T-helper 9 cell (primary cell): ENCODE measurements around the gene GARRE1.
"Not testable (repeated sequence)": the region's sequence is repeated elsewhere in the genome, so short reads cannot be mapped to it uniquely, and the experiment has no call there.

Experiments
- DNase-seq: peaks from one replicate; pipeline ENCODE4 v3.0.0-alpha.2; 2020

Gene GARRE1

GRCh38 chr19:34260771-34261173 is 6.4 kb downstream of the GARRE1 start:
- DNase-seq: no peak

GRCh38 chr19:34261334-34262109 is 7.2 kb downstream of the GARRE1 start:
- DNase-seq: no peak

GRCh38 chr19:34263745-34264237 is 9.4 kb downstream of the GARRE1 start:
- no peak for DNase-seq

DNA sequence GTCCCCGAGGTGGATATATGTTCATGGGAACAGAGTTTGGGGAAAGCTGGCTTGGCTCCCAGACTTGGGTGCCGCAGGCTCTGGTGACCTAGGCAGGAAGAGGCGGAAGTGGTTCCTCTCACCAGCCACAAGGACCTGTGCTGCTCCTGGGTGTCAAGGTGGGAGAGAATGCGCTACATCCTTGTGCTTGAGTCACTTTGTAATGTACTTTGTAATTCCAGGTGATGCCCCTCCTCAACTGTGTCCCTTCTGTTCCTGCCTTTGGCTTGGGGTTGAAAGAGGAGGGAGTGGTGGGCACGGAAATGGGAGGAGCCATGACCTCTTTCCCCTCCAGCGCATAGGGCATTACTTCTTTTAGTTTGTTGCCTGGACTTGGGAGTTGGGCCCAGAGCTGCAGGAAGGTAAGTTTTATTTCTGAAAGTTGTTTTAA is 10.9 kb downstream of the GARRE1 start:
- no peak for DNase-seq

- no peak for DNase-seq
Observed at GRCh38 chr19:34269081-34269480, 14.7 kb downstream of the GARRE1 start.

- no peak for DNase-seq
Observed at GRCh38 chr19:34269489-34269888, 15.1 kb downstream of the GARRE1 start.

- DNase-seq: peak; percentile 58
Observed at GRCh38 chr19:34269968-34270621, 15.7 kb downstream of the GARRE1 start.

DNA sequence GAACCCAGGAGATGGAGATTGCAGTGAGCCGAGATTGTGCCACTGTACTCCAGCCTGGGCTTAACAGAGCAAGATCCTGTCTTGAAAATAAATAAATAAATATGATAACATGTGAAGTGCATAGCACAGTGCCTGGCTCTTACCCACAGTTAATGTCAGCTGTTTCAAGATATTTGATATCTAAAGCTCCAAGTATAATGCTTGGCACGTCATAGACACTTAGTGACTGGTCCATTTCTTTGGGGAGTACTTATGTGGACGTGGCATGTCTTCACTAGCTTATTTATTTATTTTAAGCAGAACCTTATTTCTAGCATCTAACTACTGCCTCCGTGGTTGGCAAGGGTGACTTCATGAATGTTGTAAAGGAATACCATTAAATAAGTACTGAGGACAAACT is 18.8 kb downstream of the GARRE1 start:
- DNase-seq: no peak

GRCh38 chr19:34274284-34274826 is 20.0 kb downstream of the GARRE1 start:
- DNase-seq: no peak

- DNase-seq: no peak
Observed at GRCh38 chr19:34274827-34275625, 20.7 kb downstream of the GARRE1 start.

- no peak for DNase-seq
Observed at GRCh38 chr19:34275705-34276104, 21.4 kb downstream of the GARRE1 start.

DNA sequence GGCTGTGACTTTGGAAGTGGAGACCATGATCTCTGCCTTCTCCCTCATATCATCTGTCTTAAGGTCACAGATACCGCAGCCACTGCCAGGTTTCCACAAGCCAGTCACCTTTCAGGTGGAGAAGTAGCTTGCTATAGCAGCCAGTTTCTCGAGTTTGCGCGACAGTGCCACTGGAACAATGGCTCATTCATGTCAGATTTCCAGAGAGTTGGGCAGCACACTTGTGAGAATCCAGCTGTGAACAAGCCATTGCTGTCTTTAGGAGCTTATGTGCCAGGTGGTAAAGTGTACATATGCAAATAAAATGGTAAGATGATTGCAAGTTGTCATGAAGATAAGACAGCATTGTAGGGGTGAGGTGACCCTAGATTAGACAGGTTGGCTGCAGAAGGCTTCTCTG is 22.3 kb downstream of the GARRE1 start:
- DNase-seq: no peak

- no peak for DNase-seq
Observed at GRCh38 chr19:34277244-34277643, 22.9 kb downstream of the GARRE1 start.

DNA sequence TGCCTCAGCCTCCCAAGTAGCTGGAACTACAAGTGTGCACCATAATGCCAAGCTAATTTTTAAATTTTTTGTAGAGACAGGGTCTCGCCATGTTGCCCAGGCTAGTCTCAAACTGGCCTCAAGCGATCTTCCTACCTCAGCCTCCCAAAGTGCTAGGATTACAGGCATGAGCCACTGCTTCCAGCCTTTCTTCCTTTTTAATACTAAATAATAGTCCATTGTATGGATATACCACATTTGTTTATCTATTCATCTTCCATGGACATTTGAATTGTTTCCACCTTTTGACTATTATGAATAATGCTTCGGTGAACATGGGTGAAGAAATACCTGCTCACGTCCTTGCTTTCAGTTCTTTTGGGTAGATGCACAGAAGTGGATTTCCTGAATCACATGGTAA is 24.4 kb downstream of the GARRE1 start:
- no peak for DNase-seq

- not testable (repeated sequence) for DNase-seq
Observed at GRCh38 chr19:34281444-34281843, 27.1 kb downstream of the GARRE1 start.

DNA sequence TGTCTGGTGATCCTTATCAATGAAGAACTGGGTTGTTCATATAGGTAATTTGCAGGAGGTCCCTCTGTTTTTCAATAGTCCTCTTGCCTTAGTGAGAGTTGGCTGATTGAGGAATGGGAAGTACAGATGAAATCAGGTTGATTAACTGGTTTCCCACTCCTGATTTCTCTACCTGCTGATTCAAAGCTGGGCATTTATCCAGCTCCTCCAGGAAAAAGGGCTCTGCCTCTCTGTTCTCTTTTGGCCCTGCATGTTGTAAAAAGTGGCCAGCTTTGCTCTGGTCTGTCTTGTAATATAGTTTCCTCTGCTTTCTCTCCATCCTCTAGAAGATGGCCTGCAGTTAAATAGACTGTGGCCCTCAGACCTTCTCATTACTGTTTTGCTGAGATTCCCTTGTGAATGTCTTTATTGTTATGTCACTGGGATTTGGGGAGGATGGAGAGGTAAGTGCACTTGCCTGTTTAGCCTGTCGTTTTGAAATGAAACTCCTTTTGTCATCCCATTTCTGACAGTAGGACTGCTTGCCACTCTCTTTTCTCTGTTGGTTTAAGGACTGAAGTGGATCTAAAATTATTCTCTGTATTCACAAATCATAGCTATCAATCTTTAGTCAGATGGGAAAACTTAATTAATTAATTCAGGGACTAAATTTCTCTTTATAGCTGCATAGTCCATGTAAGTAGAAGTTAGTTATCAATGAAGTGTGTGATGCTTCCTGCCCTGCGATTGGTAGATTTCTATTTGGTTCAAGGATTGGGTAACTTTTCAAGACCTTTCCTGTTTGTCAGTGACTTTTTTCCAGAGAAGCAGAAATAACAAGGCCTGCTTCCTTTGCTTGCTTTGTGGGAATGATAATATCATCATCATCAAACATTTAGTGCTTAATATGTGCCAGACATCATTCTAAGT is 28.5 kb downstream of the GARRE1 start:
- no peak for DNase-seq

GRCh38 chr19:34284505-34284904 is 30.2 kb downstream of the GARRE1 start:
- no peak for DNase-seq

DNA sequence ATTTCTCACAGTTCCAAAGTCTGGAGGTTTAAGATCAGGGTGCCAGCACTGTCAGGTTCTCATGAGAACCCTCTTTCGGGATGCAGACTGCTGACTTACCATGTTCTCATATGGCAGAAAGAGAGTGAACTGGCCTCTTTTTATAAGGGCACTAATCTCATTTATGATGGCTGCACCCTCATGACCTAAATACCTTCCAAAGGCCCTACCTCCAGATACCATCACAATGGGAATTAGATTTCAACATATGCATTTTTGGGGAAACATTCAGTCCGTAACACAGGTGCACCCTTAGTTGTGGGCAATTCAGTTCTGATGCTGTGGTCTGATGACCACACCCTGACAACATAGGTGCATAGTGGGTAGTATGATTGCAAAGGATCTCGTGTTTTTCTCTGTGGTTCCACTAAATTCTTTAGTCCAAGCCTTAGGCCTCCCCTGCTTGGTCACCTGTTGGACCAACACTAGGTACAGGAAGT is 33.3 kb downstream of the GARRE1 start:
- no peak for DNase-seq

DNA sequence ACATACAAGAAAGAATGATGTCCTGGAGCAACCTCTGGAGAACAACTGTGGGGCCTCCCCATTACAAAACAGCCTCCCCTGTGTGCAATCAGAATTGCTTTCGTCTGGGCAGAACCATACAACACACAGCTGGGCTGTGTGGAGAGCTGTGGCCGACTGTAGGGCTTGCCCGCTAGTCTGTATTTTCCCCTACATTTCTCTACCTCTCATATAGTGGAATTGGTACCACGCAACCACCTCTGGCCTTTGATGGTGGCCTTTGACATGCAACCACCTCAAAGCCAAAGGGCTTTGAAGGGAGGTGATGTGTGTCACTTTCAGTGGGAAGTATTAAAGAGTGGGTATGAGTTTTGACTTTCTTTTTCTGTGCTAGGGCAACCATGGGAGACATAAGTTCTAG is 34.0 kb downstream of the GARRE1 start:
- DNase-seq: no peak

DNA sequence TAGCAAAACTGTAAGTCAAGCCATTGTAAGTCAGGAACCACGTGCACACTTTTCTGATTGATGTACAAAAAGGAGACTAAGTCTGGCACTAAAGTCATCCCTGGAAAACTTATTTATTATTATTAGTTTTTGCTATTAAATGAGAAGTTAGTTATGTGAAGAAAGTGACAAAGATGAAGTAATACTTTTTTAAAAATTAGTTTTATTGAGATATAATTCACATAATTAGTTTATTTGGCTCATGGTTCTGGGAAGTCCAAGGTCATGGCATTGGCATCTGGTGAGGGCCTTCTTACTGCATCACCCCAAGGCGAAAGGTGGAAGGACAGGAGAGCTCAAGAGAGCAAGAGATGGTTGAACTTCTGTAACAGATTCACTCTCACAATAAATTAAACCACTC is 36.9 kb downstream of the GARRE1 start:
- DNase-seq: no peak

- DNase-seq: no peak
Observed at GRCh38 chr19:34295103-34295502, 40.7 kb downstream of the GARRE1 start.
